GM18909 (cell line): Measurements from ENCODE around the gene PIK3R6.
"Not testable (repeated sequence)": the region's sequence is repeated elsewhere in the genome, so short reads cannot be mapped to it uniquely, and the experiment has no call there.

Experiments used
- ATAC-seq: cut with Tn5 transposase; IDR thresholded peaks from one replicate; pipeline ENCODE4 v1.9.1; 2021; ENCODE audit warnings: mild to moderate bottlenecking; ENCODE audit not compliant: unreplicated experiment, poor library complexity

The PIK3R6 gene

DNA sequence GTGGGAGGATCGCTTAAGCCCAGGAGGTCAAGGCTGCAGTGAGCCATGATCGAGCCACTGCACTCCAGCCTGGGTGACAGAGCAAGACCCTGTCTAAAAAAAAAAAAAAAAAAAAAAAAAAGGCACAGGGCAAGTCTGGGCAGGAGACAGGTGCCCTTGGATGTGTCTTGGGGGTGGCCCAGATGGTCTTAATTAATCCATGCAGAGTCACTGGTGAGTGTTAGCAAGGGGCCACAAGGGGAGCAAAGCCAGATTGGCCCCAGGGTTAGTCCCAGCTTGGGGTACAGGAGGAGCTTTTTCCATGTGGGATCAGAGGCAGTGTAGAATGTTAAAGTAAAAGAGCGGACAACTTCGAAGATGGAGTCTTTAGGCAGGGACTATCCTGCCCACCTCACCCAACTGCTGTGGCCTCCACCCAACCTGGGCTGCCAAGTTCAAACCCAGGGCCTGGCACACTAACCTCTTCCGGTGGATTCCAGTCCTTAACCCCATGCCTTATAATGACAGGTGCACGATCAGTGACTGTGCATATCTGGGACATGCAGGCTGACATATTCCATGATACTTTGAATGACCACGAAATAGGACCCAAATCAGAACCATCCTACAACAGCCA, 36.1 kb downstream of the PIK3R6 start:
- no peak for ATAC-seq

DNA sequence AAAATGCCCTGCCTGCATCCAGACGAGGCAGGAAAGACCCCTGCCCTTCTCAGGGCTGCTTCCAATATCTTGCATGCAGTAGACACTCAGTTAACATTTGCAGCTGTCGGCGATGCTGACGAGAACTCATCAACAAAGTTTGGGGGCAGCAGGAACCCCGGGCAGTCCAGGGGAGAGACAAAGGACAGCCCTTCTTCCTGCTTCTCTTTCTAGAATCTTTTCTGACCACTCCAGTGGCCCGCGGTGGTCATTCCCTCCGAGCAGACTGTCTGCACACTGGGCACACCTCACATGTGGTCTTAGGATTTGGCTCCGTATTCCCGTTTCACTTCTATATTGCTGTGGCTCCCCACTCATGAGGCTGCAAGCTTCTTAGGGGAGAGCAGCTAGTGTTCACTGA, 37.3 kb downstream of the PIK3R6 start:
- ATAC-seq, result no peak

DNA sequence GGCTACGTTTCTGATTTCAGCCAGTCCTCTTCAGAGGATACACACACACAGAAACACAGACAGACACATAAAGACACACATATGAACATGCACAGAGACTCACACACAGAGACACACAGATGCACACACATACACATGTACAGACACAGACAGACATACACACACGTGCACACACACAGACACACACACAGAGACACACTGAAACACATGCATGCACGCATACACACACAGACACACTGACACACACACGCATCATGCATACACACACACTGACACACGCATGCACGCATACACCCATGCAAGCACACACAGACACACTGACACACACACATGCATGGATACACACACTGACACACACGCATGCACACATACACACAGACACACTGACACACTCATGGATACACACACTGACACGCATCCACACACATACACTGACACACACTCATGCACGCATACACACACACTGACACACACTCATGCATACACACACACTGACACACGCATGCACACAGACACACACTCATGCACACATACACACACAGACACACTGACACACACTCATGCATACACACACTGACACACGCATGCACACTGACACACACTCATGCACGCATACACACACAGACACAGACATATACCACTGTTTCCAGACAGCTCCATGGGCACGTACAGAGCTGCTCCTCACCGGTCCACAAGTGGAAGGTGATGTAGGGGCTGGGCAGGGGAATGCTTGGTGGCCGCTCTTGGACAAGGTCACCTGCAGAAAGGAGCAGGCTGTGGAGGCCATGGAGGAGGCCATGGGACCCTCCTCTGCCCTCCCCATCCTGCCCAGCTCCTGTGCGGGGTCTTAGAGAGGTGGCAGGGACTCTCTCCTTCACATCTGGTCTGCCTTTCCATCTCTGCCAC, 38.2 kb downstream of the PIK3R6 start:
- no peak for ATAC-seq

DNA sequence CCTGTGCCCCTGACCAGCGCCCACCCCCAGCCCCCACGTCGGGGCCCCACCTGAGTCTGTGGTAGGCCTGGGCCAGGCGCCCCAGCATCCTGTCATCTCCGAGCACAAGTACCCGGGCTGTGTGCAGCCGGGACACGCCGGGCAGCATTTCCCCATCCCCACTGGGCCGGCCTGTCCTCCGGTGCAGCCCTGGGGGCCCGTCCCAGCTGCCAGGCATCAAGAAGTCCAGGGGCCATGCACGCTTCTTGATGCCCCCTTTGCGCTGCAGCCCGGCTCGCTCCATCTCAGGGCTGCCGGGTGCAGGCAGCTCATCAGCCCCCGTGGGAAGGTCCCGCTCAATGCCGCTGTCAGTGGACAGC, 39.0 kb downstream of the PIK3R6 start:
- no peak for ATAC-seq

DNA sequence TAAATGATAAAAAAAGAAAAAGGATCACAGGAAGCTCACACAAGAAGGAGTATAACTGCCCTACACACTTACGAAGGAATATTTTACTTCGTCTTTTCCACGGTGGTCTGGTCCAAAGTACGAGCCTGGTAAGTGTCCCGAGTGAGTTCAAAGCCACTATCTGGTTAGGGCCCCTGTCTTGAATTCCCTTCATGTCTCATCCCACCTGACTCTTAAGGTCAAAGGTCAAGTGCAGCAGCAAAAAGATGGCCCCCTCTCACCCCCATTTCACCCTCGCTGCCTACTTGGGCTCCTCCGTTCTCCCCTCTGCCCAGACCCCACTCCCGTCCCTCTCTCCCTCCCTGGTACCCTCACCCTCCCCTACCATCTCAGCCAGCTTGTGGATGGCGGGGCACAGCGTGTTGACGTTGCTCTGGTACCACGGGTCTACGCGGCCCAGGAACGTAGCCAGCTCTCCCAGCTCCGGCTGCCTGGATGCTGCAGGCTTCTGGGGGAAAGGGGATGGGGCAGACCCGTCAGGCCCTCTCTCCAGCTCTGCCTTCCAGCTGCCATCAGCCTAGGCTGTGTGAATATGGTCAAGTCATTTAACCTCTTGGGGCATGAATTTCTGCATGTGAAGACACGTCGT, 40.6 kb downstream of the PIK3R6 start:
- ATAC-seq, result no peak

DNA sequence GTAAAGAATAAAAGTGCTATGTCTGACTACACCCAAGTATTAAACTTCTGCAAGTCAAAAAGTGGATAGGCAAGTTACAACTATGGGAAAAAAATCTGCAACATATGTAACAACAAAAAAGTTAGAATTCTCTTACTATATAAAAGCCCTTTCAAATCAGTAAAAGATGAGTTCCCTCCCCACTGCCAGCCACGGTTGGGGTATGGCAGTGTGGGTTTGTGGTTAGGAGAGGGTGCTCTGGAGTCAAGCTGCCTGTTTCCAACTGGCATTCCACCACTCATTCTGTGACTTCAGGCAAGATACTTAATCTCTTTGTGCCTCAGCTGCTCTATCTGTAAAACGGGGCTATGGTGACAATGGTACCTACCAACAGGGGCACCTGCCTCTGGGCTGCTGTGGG, 41.7 kb downstream of the PIK3R6 start:
- no peak for ATAC-seq

DNA sequence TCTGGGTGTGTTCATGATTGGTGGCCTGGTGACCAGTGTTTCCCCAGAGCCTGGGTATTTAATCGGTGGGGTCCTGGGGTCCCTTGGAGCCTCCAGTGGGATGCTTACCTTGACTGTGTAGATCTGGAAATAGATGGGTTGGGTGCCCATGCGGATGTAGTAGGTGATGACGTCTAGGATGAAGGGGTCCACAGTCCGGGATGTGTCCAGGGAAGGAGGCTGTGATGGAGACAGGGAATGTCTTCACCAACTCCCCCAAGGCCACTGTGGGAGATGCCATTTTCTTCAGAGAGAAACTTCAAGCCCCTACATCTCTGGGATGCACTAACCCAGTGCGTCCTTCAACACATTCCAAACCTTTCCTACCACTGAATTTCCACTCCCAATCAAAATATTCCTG, 44.2 kb downstream of the PIK3R6 start:
- ATAC-seq, result no peak

DNA sequence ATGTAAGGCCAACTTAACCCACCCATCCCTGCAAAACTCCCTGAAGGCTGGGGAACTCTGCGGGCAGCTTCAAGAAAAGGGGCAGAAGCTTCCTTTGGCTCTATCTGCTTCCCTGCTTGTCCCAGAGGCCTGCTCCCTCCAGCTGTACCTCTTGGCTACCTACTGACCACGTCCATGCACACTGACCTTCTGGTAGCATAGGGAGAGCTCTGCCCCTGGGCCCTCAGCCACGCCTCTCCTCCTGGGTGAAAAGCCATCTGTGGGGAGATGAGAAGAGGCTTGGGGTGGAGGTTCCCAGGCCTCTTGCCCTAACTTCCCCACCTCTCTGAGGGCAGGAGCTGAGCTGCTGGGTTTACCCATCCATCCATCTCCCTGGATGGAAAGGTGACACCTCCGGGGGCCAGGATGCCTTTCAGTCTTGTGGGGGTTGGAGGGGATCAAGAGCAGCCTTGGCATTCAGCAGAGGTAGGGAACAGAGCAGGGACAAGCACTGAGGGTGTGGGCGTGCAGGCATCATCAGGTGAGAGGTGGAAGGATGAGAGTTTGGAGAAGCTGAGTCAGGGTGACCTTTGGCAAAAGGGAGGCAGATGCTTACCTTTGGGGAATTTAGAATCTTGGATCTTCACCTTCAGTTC, 45.0 kb downstream of the PIK3R6 start:
- ATAC-seq, result no peak

DNA sequence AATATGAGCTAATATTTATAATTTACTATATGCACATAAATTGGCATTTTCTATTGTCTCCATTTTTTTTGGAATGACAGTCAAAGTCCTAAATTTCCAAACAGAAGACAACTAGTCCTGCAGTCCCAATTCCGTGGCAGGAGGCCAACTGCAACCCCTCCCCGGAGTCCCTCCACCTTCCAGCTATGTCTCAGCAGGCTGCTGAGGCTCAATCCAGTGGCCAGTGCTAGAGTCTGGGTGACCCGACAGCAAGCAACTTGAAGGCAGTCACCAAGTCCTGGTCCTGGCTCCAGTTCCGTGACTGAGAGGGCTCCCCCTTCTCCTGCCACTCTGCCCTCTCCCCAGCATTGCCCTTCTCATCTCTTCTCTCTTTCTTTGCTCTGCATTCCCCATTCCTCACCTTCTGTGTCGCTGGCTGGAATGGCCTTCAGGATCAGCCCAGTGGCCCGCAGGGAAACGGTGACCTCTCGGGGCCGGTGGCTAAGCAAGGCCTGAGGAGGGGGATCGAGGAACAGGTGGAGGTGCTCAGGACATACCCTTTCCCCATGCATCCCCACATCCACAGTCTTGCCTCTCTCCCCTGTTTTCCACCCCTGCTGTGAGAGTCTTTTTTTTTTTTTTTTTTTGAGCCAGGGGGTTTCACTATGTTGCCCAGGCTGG, 45.9 kb downstream of the PIK3R6 start:
- no peak for ATAC-seq

DNA sequence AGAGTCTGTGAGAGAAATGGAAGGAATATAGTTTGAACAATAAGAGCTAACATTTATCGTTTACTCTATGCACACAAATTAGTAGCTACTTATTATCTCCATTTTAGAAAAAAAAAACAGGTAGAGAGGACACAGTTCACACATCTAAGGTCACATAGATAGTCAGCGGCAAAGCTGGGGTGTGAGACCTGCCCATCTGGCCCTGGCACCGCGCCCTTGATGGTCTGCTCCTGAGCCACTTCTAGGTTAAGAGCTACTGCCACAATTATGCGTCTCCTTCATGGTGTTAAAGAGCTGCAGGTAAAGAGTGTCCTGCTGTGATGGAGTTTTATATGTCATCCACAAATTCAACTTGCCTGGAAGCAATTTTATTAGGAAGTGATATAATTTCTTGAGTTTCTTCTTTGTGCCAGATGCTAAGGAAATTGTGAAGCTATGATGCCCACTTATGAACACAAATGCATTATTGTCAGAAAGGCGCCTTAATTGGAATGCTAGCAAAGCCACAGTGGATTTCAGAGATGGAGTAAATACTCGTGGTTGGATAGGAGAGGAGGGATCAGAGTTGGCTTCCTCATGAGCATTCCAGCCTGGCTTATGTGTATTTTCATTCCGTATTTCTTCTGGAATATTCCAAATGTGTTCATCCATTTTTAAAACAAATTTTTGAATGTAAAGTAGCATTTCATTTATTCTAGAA, 47.0 kb downstream of the PIK3R6 start:
- ATAC-seq, result no peak

DNA sequence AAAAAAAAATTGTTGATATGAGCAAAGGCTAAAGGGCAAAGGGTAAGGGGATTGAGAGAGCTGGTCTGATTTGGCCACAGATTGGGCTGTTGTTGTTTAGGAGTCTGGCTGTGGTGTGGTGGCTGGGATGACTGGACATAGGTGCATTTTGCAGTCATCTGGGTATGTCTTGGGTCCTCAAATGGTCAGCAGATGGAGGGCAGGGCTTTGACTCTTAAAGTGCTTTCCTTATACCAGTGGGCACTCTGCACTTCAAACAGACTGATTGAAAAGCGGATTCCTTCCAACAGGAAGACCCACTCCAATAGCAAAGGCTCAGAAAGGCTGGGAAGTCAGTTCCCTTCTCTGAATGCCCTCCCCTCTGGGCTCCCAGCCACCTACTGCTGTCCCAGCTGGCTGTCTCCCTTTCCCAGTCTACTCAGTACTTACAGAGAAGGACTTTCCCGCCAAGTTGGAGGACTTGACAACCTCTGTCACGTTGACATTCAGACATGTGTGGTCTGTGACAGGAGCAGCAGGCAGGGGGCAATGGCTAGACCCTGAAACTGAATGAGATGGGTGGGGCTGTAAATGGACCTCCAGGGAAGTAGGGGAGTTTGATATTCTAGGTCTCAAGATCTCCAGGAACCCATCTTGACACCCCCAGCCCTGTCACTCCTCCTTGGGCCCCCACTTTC, 48.7 kb downstream of the PIK3R6 start:
- no peak for ATAC-seq

DNA sequence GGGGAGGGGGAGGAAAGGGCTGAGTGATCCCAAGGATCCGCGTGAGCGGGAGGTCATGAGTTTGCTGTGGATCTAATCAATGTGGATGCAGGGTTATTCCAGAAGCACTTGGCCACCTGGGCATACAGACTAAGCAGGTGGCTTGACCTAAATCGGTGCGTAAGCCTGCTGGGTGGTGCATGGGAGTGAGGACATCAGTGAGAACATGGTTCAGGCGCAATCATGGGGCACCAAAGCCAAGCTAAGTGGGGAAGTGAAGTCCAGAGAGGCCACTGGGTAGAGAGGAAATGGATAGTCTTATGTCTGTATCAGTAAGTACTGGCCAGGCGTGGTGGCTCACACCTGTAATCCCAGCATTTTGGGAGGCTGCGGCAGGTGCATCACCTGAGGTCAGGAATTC, 49.4 kb downstream of the PIK3R6 start:
- ATAC-seq, result no peak

DNA sequence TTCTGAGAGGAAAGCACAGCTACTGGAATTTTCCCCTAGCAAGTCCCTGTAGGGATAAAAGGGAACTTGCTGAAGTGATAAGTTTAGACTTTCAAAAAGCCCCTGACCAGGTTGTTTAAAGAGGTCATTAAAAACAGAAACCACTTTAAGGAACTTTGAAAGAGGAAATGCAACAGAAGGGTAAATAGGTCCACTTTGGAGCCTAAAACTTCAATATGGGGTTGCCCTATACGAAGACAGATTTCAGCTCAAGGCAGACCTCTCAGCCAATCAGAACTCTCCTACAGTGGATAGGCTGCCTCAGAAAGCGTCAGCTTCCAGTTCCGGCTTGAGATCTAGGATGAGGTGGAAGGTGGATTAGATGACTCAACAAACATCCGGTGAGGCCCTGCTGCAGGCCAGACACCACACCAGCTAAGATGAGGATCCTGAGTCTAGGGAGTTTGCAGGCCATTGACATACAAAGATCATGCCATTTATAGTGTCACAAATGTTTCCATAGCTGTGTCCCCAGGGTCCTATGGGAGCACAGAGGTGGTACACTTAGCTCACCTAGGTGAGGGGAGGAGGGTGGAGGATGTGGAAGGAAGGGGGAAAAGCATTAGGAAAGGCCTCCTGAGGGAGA, 60.4 kb downstream of the PIK3R6 start:
- ATAC-seq, result peak; percentile 93

DNA sequence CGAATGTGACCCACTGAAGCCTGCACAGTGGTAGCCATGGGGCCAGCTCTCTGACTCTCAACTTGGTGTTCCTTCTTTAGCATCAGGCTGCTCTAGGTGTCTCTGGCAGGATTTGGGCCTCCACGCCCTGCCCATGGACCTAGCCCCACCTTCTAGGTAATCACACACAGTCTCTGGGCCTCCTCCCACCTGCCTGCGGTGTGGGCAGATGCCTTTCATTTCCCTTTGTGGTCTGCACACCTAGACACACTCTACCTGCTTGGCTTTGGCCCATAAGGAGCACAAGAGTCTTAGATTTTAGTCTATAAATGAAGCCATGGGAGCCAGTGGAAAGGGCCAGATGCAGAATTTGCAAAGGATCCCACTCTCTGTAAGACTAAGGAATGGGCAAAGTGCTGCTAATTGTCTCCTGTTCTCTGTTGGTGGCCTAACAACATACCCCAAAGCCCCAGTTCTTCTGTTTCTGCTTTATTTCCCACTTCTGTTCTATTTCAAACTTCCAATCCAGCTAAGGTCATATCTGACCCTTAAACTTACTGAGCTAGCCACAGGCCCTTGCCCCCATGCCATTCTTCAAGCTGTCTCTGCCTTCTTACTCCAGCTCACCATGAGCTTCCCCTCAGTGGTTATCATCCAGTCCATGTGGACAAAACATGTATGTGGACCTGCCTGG, 61.1 kb downstream of the PIK3R6 start:
- ATAC-seq, result no peak

DNA sequence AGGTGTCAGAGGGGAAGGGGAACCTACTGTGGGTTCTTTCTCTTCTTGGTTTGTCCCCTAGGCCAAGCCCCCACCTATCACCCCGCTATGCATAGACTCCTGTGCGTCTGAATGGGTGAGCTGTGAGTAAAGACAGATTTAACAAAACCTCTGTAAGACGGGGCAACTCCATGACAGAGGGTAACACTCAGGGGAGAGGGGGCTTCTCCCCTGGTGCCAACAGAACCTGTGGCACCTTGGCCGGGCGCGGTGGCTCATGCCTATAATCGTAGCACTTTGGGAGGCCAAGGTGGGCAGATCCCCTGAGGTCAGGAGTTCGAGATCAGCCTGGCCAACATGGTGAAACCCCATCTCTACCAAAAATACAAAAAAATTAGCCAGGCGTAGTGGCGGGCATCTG, 62.1 kb downstream of the PIK3R6 start:
- ATAC-seq, result not testable (repeated sequence)

DNA sequence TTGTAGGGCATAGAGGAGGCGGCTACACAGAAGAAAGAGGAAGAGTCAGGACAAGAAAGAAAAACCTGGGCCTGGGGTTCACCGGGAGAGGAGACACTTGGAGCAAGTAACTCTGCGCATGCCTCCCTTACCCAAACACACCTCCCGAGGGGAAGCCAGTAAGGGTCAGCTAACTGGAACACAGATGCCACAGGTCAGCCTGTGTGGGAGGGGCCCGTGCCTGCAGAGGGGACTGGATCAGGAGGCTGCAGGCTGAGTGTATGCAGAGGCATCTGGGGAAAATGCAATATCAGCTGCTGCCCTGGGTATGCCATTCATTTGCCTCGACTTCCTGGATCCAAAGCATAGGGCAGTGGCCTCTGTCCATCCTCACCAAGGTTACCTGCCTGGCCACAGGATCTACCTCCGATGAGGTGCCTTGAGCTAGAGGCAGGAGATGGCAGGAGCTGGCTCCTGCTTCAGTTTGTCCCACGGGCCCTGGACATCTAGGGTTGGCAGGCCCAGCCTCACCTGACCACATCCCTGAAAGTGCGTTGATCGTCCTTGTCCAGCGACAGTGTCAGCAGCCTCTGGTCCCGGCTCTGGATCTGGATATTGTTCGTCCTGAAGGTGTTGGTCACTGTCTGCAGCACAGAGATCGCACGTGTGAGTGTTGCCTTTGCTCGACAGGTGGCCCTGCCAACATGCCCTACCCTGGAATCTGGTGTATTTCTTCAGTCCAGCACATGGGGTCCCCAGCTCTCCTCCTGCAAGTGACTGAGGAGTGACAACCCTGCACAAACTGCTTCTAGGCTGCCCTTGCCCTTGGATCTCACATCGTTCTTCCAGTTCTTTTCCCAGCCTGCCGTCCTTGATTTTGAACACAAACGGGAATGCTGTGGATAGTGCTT, 63.7 kb downstream of the PIK3R6 start:
- ATAC-seq, result no peak

DNA sequence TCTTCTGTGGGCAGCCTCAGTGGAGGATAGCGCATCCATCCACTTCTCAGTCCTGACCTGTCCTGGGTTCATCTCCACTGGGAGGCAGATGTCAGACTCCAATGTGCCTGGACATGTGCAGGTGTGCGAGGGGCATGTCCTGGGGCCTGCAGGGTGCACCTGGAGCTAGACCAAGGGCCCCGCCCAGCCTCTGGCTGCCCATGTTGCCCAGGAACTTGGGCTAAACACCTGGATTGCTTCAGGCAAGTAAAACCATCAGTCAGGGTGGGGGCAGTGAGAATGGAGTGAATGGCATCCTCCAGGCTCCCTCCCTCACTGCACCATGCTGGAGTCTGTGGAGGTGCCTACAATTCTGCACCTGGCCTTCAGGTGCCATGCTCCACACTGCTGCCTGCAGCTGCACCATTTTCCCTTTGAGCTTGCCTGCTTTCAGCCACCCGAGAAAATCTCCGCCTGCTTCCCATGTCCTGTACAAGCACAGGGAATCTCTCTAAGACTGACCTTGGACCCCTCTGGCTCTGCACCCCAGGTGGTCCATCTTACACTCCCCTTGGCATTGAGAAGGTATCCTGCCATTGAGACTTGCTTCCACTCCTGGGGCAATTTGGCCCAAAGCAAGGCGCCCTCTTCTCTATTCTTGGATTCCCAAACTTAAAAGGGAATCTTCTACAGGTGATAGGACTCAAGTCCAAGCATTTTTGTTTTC, 66.2 kb downstream of the PIK3R6 start:
- ATAC-seq, result no peak
